ENCODE results near the gene AGBL1.

DNA sequence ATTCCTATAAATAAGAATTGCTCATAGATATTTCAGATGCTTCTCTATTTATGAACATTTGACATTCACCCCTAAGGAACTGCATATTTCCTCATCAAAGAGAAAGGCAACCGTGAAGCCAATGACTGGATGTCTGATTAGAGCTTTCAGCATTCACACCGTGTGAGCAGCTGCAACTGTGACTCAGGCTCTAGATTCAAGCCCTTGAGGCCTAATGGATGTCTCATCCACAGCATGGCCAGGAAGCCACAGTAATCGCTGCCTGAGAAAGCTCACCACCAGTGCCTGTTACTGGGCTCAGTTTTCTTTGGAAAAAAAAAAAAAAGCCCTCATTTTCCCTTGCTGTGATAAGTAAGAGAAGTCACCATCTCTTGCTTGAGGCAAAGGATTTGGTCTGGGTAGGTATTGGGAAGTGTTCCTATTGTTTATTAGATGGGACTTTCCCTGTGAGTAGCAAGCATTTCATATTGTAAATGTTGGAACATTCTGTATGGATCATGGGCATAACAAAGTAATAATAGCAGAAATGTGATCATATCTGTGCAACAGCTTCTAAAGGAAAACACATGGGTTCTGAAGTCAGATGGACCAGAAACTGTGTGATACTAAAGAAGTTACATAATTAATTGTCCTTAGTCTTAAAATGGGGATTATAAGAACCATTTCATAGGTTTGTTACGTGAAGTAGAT, 783.7 kb downstream of the AGBL1 start:
- TF ChIP-seq, protein P1, sequence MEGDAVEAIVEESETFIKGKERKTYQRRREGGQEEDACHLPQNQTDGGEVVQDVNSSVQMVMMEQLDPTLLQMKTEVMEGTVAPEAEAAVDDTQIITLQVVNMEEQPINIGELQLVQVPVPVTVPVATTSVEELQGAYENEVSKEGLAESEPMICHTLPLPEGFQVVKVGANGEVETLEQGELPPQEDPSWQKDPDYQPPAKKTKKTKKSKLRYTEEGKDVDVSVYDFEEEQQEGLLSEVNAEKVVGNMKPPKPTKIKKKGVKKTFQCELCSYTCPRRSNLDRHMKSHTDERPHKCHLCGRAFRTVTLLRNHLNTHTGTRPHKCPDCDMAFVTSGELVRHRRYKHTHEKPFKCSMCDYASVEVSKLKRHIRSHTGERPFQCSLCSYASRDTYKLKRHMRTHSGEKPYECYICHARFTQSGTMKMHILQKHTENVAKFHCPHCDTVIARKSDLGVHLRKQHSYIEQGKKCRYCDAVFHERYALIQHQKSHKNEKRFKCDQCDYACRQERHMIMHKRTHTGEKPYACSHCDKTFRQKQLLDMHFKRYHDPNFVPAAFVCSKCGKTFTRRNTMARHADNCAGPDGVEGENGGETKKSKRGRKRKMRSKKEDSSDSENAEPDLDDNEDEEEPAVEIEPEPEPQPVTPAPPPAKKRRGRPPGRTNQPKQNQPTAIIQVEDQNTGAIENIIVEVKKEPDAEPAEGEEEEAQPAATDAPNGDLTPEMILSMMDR (IDR thresholded peaks at IDR 0.05) = no peak
- TF ChIP-seq POLR2A (IDR thresholded peaks at IDR 0.05) (no peak), EP300 (IDR thresholded peaks at IDR 0.05; ENCODE audit: low read depth) (no peak)

All from transverse colon (tissue), 3 donors.